CD4-positive, alpha-beta T cell treated with Interleukin-4 for 4 hours (primary cell): ENCODE results near the gene ARHGAP32.

Source experiments
- DNase-seq: peaks from one replicate; pipeline ENCODE4 v3.0.0-alpha.2; 2020

Gene ARHGAP32

GRCh38 chr11:129192150-129192549 is at the start of gene ARHGAP32:
Gene ARHGAP32, minus strand, starts transcription at chr11:129192325. Its CDS starts 127 bp downstream, at chr11:129192198.
- DNase-seq: no peak

- no peak for DNase-seq
Measured at GRCh38 chr11:129239207-129239606, 47.1 kb upstream of the ARHGAP32 start.

- no peak for DNase-seq
Measured at GRCh38 chr11:129237880-129238638, 45.9 kb upstream of the ARHGAP32 start.

- DNase-seq: no peak
Measured at GRCh38 chr11:129237456-129237855, 45.3 kb upstream of the ARHGAP32 start.

GRCh38 chr11:129236850-129237249 is 44.7 kb upstream of the ARHGAP32 start:
- no peak for DNase-seq

GRCh38 chr11:129234978-129235377 is 42.9 kb upstream of the ARHGAP32 start:
- no peak for DNase-seq

GRCh38 chr11:129230006-129230405 is 37.9 kb upstream of the ARHGAP32 start:
- no peak for DNase-seq

GRCh38 chr11:129226207-129226798 is 34.2 kb upstream of the ARHGAP32 start:
- DNase-seq: no peak

- no peak for DNase-seq
Measured at GRCh38 chr11:129225190-129225589, 33.1 kb upstream of the ARHGAP32 start.

- DNase-seq: no peak
Measured at GRCh38 chr11:129224538-129224937, 32.4 kb upstream of the ARHGAP32 start.

GRCh38 chr11:129223701-129224149 is 31.6 kb upstream of the ARHGAP32 start:
- no peak for DNase-seq

GRCh38 chr11:129223260-129223659 is 31.1 kb upstream of the ARHGAP32 start:
- DNase-seq: no peak

GRCh38 chr11:129222158-129222557 is 30.0 kb upstream of the ARHGAP32 start:
- DNase-seq: no peak

- no peak for DNase-seq
Measured at GRCh38 chr11:129215506-129216245, 23.6 kb upstream of the ARHGAP32 start.

GRCh38 chr11:129214710-129215295 is 22.7 kb upstream of the ARHGAP32 start:
- no peak for DNase-seq

GRCh38 chr11:129213261-129213660 is 21.1 kb upstream of the ARHGAP32 start:
- no peak for DNase-seq

GRCh38 chr11:129211397-129211796 is 19.3 kb upstream of the ARHGAP32 start:
- DNase-seq: no peak

- no peak for DNase-seq
Measured at GRCh38 chr11:129210831-129211181, 18.7 kb upstream of the ARHGAP32 start.

- no peak for DNase-seq
Measured at GRCh38 chr11:129209891-129210830, 18.0 kb upstream of the ARHGAP32 start.

- no peak for DNase-seq
Measured at GRCh38 chr11:129208863-129209262, 16.7 kb upstream of the ARHGAP32 start.

- no peak for DNase-seq
Measured at GRCh38 chr11:129204150-129204838, 12.2 kb upstream of the ARHGAP32 start.

GRCh38 chr11:129202646-129203045 is 10.5 kb upstream of the ARHGAP32 start:
- DNase-seq: no peak
